Esophagus squamous epithelium (tissue), 4 donors: ENCODE data around the gene RRAS2.

ENCODE experiments used
- POLR2A ChIP-seq, 4 donors: fragments of 450-650 bp; IDR thresholded peaks; one replicate each; pipeline ENCODE4 v1.6.1; 2017; ENCODE audit warnings: antibody characterized with exemption in 4 of 4, mild to moderate bottlenecking in 4 of 4, moderate library complexity in 3 of 4
- TF ChIP-seq, protein P1 (sequence below), 6 experiments: fragments of 450-650 bp in 4 of 6; fragments of 200-600 bp in 2 of 6; sonication (generic) in 2 of 6; IDR thresholded peaks; one replicate each; pipeline ENCODE4 v1.5.1; 2016 to 2019; ENCODE audit warnings: antibody characterized with exemption in 6 of 6, mild to moderate bottlenecking in 4 of 6, moderate library complexity in 4 of 6

- TF ChIP-seq, protein P1, sequence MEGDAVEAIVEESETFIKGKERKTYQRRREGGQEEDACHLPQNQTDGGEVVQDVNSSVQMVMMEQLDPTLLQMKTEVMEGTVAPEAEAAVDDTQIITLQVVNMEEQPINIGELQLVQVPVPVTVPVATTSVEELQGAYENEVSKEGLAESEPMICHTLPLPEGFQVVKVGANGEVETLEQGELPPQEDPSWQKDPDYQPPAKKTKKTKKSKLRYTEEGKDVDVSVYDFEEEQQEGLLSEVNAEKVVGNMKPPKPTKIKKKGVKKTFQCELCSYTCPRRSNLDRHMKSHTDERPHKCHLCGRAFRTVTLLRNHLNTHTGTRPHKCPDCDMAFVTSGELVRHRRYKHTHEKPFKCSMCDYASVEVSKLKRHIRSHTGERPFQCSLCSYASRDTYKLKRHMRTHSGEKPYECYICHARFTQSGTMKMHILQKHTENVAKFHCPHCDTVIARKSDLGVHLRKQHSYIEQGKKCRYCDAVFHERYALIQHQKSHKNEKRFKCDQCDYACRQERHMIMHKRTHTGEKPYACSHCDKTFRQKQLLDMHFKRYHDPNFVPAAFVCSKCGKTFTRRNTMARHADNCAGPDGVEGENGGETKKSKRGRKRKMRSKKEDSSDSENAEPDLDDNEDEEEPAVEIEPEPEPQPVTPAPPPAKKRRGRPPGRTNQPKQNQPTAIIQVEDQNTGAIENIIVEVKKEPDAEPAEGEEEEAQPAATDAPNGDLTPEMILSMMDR (IDR thresholded peaks at IDR 0.05), result no peak
- TF ChIP-seq POLR2A (IDR thresholded peaks at IDR 0.05), result no peak
These were observed 11.0 kb downstream of the RRAS2 start for GRCh38 chr11:14347991-14348390.
